Osteocyte (in vitro differentiated cells): ENCODE measurements around the gene TCF25. TPM values are rescaled to one million over a fixed set of nuclear protein-coding genes. Genes with fewer than 3 reads are reported as not detected.

Experiments
- DNase-seq: peaks from one replicate; pipeline ENCODE4 v3.0.0; 2021; ENCODE audit warnings: mixed read lengths; ENCODE audit not compliant: unreplicated experiment; ENCODE audit errors: extremely low spot score
- H3K27ac Mint-ChIP-seq: one replicate; pipeline ENCODE4 v1.8.0; 2021; ENCODE audit warnings: mild to moderate bottlenecking, mixed read lengths; ENCODE audit not compliant: unreplicated experiment
- H3K27me3 Mint-ChIP-seq: one replicate; pipeline ENCODE4 v1.8.0; 2021; ENCODE audit warnings: mixed read lengths; ENCODE audit not compliant: unreplicated experiment
- H3K36me3 Mint-ChIP-seq: one replicate; pipeline ENCODE4 v1.8.0; 2021; ENCODE audit warnings: mixed read lengths; ENCODE audit not compliant: unreplicated experiment
- H3K4me1 Mint-ChIP-seq: one replicate; pipeline ENCODE4 v1.8.0; 2021; ENCODE audit warnings: mixed read lengths; ENCODE audit not compliant: unreplicated experiment
- H3K4me3 Mint-ChIP-seq: one replicate; pipeline ENCODE4 v1.8.0; 2021; ENCODE audit warnings: mild to moderate bottlenecking, moderate library complexity, mixed read lengths; ENCODE audit not compliant: unreplicated experiment
- H3K9me3 Mint-ChIP-seq: one replicate; pipeline ENCODE4 v1.8.0; 2021; ENCODE audit warnings: mixed read lengths; ENCODE audit not compliant: unreplicated experiment
- CTCF ChIP-seq: fragments of 200-600 bp; sonication (generic); IDR thresholded peaks from 2 replicates; pipeline ENCODE4 v1.5.0; 2021; ENCODE audit warnings: antibody characterized with exemption, mild to moderate bottlenecking, moderate library complexity
- total RNA-seq: library from RNA; stranded (reverse); gene quantifications from 2 replicates; pipeline ENCODE4 v1.2.1, GENCODE V29; 2021

Gene TCF25
- total RNA-seq, 1 donor from 2014 or later, result 251 TPM

- Mint-ChIP-seq H3K9me3 (no peaks in the 10 kb centered on the region), H3K27ac (no peak overlapping the region), H3K36me3 (peaks cover 32% of the 10 kb centered on the region), H3K4me3 (no peak overlapping the region), H3K4me1 (no peaks in the 10 kb centered on the region), H3K27me3 (no peaks in the 10 kb centered on the region)
- DNase-seq, result no peak
- TF ChIP-seq CTCF, result no peak
Observed at GRCh38 chr16:89893642-89894548, 20.5 kb downstream of the TCF25 start.

- H3K4me3 Mint-ChIP-seq, result no peak overlapping the region
- no peaks in the 10 kb centered on the region for H3K9me3 Mint-ChIP-seq
- H3K27me3 Mint-ChIP-seq, result no peaks in the 10 kb centered on the region
- DNase-seq, result no peak
- no peak for TF ChIP-seq CTCF
- no peak overlapping the region for H3K27ac Mint-ChIP-seq
- H3K4me1 Mint-ChIP-seq, result no peaks in the 10 kb centered on the region
- H3K36me3 Mint-ChIP-seq, result peaks cover 48% of the 10 kb centered on the region
Observed at GRCh38 chr16:89895482-89896250, 22.3 kb downstream of the TCF25 start.

DNA sequence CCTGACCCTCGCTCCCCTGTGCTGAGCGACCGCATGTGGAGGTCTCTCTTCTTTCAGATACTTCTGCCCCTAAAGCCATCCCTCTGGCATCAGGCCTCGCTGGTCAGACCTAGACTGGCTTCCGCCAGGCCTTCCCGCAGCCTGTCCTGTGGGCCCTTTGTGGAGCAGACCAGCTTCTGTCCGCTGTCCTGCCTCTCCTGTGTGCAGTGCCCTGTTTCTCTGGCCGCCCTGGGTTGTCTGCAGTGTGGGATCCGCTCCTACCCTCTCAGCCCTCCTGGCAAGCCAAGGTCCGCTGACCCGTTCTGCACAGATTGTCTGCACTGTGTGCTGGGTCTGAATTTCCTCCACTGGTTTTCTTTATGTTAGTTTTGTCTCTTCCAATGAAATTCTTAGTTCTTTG is 23.8 kb downstream of the TCF25 start:
- no peaks in the 10 kb centered on the region for H3K9me3 Mint-ChIP-seq
- H3K4me1 Mint-ChIP-seq, result no peaks in the 10 kb centered on the region
- TF ChIP-seq CTCF, result no peak
- no peaks in the 10 kb centered on the region for H3K27me3 Mint-ChIP-seq
- H3K36me3 Mint-ChIP-seq, result peaks cover 46% of the 10 kb centered on the region
- DNase-seq, result no peak
- no peak overlapping the region for H3K27ac Mint-ChIP-seq
- H3K4me3 Mint-ChIP-seq, result no peak overlapping the region

DNA sequence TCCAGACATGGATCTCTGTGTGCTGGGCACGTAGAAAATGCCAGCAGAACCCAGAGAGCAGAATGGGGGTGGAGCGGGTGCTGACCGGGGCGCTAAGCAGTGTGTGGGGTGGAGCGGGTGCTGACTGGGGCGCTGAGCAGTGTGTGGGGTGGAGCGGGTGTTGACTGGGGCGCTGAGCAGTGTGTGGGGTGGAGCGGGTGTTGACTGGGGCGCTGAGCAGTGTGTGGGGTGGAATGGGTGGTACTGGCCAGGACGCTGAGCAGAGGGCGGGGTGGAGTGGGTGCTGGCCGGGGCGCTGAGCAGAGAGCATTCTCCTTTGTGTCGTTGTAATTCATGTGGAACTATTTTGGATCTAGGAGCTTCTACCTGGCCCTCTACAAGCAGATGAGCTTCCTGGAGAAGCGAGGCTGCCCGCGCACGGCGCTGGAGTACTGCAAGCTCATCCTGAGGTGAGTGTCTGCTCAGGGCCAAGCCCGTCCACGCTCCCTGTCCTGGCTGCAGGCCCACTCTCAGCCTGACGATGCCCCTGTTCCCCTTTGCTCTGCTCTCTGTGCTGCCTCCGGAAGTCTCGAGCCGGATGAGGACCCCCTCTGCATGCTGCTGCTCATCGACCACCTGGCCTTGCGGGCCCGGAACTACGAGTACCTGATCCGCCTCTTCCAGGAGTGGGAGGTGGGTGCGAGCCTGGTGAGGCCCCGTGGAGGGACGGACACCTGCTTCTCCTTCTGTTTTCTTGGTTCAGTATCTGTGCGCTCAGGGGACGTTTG is 25.0 kb downstream of the TCF25 start:
- DNase-seq, result no peak
- Mint-ChIP-seq H3K4me3 (no peak overlapping the region), H3K9me3 (no peaks in the 10 kb centered on the region), H3K27ac (no peak overlapping the region), H3K27me3 (no peaks in the 10 kb centered on the region), H3K36me3 (peaks cover 41% of the 10 kb centered on the region), H3K4me1 (no peaks in the 10 kb centered on the region)
- TF ChIP-seq CTCF, result no peak
